OCI-LY7 (cell line): ENCODE results near the gene TLE1. TPM values are rescaled to one million over a fixed set of nuclear protein-coding genes. Genes with fewer than 3 reads are reported as not detected.

ENCODE experiments used
- BruUV-seq: library from RNA; stranded (reverse); fragments of 400-500 nt; replicated peaks from 2 replicates; lab custom pipeline; 2021; lab: Mats Ljungman, UMichigan
- CTCF ChIA-PET: fragments of 300-600 bp; sonication (Branson Sonifier 250); formaldehyde crosslinking; loops from one replicate; lab custom pipeline; 2022; ENCODE audit warnings: antibody characterized with exemption; ENCODE audit not compliant: unreplicated experiment; lab: Charles Lee
- POLR2A ChIA-PET: fragments of 300-600 bp; sonication (Branson Sonifier 250); formaldehyde crosslinking; loops from one replicate; lab custom pipeline; 2022; ENCODE audit warnings: antibody characterized with exemption; lab: Charles Lee
- DNase-seq: peaks from one replicate; pipeline ENCODE4 v3.0.0-alpha.2; 2015; ENCODE audit warnings: low spot score
- H2AFZ ChIP-seq: fragments of 200-600 bp; sonication (generic), shearing (Covaris generic); 2 replicates; pipeline ENCODE4 v1.6.1; 2014; ENCODE audit warnings: mild to moderate bottlenecking, antibody characterized with exemption, low read length, moderate library complexity
- H3K27ac ChIP-seq: fragments of 200-600 bp; sonication (generic); 2 replicates; pipeline ENCODE4 v1.5.1; 2014; ENCODE audit warnings: mixed run types, low read depth, mild to moderate bottlenecking, moderate library complexity, low read length, inconsistent platforms; ENCODE audit not compliant: poor library complexity, severe bottlenecking
- H3K36me3 ChIP-seq: fragments of 200-600 bp; sonication (generic); 2 replicates; pipeline ENCODE4 v1.6.1; 2014; ENCODE audit warnings: mild to moderate bottlenecking, antibody characterized with exemption, low read length, moderate library complexity, mixed read lengths; ENCODE audit not compliant: insufficient read depth
- H3K4me1 ChIP-seq: fragments of 200-600 bp; sonication (generic); 2 replicates; pipeline ENCODE4 v1.5.1; 2014; ENCODE audit warnings: mild to moderate bottlenecking, low read length; ENCODE audit not compliant: insufficient read depth, poor library complexity, severe bottlenecking
- H3K4me2 ChIP-seq: fragments of 200-600 bp; sonication (generic); 2 replicates; pipeline ENCODE4 v1.6.1; 2014; ENCODE audit warnings: mild to moderate bottlenecking, low read length
- H3K4me3 ChIP-seq: fragments of 200-600 bp; sonication (generic); 2 replicates; pipeline ENCODE4 v1.5.1; 2014; ENCODE audit warnings: mild to moderate bottlenecking, low read depth, low read length; ENCODE audit not compliant: poor library complexity, severe bottlenecking
- H3K79me2 ChIP-seq: fragments of 200-600 bp; sonication (generic); 2 replicates; pipeline ENCODE4 v1.6.1; 2016; ENCODE audit warnings: low read depth, mild to moderate bottlenecking, low read length, moderate library complexity, mixed read lengths; ENCODE audit not compliant: insufficient read depth
- H3K9me2 ChIP-seq: fragments of 200-600 bp; sonication (generic); 2 replicates; pipeline ENCODE4 v1.6.1; 2016; ENCODE audit warnings: mild to moderate bottlenecking, low read length, mixed read lengths; ENCODE audit not compliant: insufficient read depth
- H3K9me3 ChIP-seq: fragments of 200-600 bp; sonication (generic); 2 replicates; pipeline ENCODE4 v1.6.1; 2014; ENCODE audit warnings: mild to moderate bottlenecking, mixed run types, low read length, mixed read lengths
- H4K20me1 ChIP-seq: fragments of 200-600 bp; sonication (generic); 2 replicates; pipeline ENCODE4 v1.6.1; 2014; ENCODE audit warnings: mild to moderate bottlenecking, antibody characterized with exemption, low read length, moderate library complexity, mixed read lengths; ENCODE audit not compliant: insufficient read depth
- EZH2phosphoT487 ChIP-seq: fragments of 200-600 bp; sonication (generic); IDR thresholded peaks from 2 replicates; pipeline ENCODE4 v1.6.1; 2018; ENCODE audit warnings: low read depth, borderline replicate concordance, mild to moderate bottlenecking, mixed run types, antibody characterized with exemption, low read length, moderate library complexity, mixed read lengths
- intact Hi-C: fragments of 100-400 bp; cut with micrococcal nuclease; formaldehyde crosslinking; loops from one replicate; pipeline ENCODE4 v1.10.0; 2022; ENCODE audit not compliant: unreplicated experiment
- total RNA-seq, 2 experiments: library from RNA; depleted of rRNA in 1 of 2; stranded (reverse); fragments of >200 nt in 1 of 2; shearing (Covaris generic) in 1 of 2; gene quantifications; 2 replicates each; pipeline ENCODE4 v1.2.3, GENCODE V29; 2014 to 2022
- TF ChIP-seq, protein P1 (sequence below): fragments of 200-600 bp; sonication (generic); conservative IDR thresholded peaks from 2 replicates; pipeline ENCODE4 v1.5.1; 2014; ENCODE audit warnings: mild to moderate bottlenecking, antibody characterized with exemption, low read length, moderate library complexity, mixed read lengths

Gene TLE1
- total RNA-seq, 2 experiments from 2014 or later: 0.13 TPM; not detected in 1

DNA sequence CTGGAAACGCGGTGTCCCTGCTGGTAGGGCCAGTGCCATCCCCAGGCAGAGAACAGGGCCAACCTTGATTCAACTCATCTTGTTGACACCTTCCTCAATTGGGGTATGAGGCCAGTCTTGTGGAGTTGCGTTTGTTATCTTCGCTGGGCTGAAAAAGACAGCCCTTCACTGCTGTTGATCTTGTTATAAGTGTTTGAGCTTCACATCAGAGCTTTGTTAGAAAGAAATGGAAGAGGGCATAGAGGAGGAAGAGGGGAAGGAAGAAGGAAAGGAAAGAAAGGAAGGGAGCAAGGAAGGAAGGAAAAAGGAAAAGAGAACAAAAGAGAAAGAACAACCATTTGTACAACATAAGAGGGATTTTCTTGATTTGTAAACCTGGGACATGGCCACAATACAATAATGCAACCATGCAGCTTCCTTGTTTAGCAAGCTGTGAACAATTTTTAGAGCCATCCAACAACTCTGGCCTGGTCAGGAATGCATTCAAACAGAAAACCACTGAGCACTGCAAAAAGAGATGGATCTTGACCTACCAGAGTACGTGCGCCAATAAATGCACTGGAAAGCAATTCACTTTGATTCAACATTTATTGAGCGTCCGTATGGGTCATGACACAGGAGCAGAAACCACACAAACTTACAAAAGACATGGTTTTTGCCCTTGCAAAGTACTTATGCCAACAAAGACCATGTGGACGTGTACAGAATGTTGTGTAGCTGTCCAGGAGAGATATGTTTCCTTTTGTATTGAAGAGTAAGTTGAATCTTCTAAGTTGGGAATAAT, 152.9 kb downstream of the TLE1 start:
- Histone ChIP-seq H2AFZ (no peak overlapping the region), H3K4me1 (no peaks in the 10 kb centered on the region), H3K79me2 (no peaks in the 10 kb centered on the region), H3K9me2 (no peaks in the 10 kb centered on the region), H3K27ac (no peak overlapping the region), H4K20me1 (no peaks in the 10 kb centered on the region), H3K9me3 (no peaks in the 10 kb centered on the region), H3K4me3 (no peak overlapping the region), H3K4me2 (no peak overlapping the region), H3K36me3 (no peaks in the 10 kb centered on the region)
- no TSS peak for BruUV-seq
- POLR2A ChIA-PET: no interaction called here
- intact Hi-C loops: no loop called here
- no peak for DNase-seq
- TF ChIP-seq, protein P1, sequence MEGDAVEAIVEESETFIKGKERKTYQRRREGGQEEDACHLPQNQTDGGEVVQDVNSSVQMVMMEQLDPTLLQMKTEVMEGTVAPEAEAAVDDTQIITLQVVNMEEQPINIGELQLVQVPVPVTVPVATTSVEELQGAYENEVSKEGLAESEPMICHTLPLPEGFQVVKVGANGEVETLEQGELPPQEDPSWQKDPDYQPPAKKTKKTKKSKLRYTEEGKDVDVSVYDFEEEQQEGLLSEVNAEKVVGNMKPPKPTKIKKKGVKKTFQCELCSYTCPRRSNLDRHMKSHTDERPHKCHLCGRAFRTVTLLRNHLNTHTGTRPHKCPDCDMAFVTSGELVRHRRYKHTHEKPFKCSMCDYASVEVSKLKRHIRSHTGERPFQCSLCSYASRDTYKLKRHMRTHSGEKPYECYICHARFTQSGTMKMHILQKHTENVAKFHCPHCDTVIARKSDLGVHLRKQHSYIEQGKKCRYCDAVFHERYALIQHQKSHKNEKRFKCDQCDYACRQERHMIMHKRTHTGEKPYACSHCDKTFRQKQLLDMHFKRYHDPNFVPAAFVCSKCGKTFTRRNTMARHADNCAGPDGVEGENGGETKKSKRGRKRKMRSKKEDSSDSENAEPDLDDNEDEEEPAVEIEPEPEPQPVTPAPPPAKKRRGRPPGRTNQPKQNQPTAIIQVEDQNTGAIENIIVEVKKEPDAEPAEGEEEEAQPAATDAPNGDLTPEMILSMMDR: no peak
- no peak for TF ChIP-seq EZH2phosphoT487
- CTCF ChIA-PET: no interaction called here

DNA sequence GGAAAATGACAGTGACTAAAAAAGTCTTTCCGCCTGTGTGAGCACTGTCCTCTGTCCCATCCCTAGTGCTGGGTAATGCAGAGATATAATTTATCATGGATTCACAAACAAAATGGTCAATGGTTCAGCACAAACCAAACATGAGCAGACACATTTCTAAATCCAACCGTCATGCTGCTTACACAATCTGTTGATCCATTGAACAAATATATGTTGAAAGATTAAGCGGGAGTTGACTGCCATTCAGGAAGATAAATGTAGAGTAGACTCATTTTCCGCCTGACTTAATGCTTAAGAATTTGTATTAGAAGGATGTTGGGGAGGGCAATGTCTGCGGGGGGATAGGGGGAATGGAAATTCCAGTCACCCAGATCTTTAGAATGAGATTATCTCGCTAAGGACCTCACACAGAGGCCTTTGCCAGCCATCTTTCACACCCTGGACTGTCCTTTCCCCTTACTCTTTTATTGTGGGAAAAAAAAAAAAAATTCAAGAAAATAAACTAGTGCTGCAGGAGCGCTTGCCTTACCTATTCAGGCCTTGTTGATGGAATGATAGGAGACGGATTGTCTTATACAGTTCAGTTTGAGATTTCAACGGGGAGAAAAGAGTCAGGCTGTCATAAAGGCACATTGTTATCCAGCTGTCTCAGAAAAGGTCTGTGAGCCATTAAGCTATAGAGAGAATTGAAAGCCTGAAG, 153.7 kb downstream of the TLE1 start:
- TF ChIP-seq, protein P1: no peak
- TF ChIP-seq EZH2phosphoT487: no peak
- H3K36me3 ChIP-seq: no peaks in the 10 kb centered on the region
- H2AFZ ChIP-seq: no peak overlapping the region
- POLR2A ChIA-PET: no interaction called here
- no peak overlapping the region for H3K4me2 ChIP-seq
- no peaks in the 10 kb centered on the region for H3K79me2 ChIP-seq
- no peaks in the 10 kb centered on the region for H3K9me2 ChIP-seq
- H3K4me1 ChIP-seq: no peaks in the 10 kb centered on the region
- intact Hi-C loops: no loop called here
- no peak for DNase-seq
- H3K9me3 ChIP-seq: no peaks in the 10 kb centered on the region
- no peak overlapping the region for H3K27ac ChIP-seq
- no TSS peak for BruUV-seq
- CTCF ChIA-PET: no interaction called here
- H4K20me1 ChIP-seq: no peaks in the 10 kb centered on the region
- no peak overlapping the region for H3K4me3 ChIP-seq
